Heart left ventricle (tissue), 16 donors: ENCODE results near the gene PYCARD. TPM values are rescaled to one million over a fixed set of nuclear protein-coding genes. Genes with fewer than 3 reads are reported as not detected.

Experiments
- ATAC-seq, 4 donors: fragments of 200-7000 bp; cut with Tn5 transposase; one replicate each; pipeline ENCODE4 v1.9.1; 2020 to 2022; ENCODE audit warnings: moderate library complexity in 4 of 4, mild to moderate bottlenecking in 3 of 4, moderate number of reproducible peaks in 1 of 4
- DNase-seq, 5 donors: peaks; one replicate each; pipeline ENCODE4 v3.0.0-alpha.2; 2020
- H3K27ac ChIP-seq, 12 donors: fragments of 200-600 bp; sonication (generic) in 4 of 12; one replicate each; pipeline versions ENCODE4 v1.5.0 to v1.8.0; 2016 to 2022; ENCODE audit warnings: mild to moderate bottlenecking in 2 of 12
- H3K27me3 ChIP-seq, 9 donors: fragments of 200-600 bp; sonication (generic) in 2 of 9; one replicate each; pipeline versions ENCODE4 v1.5.1 to v1.8.0; 2016 to 2022; ENCODE audit warnings: mild to moderate bottlenecking in 3 of 9
- H3K36me3 ChIP-seq, 9 donors: fragments of 200-600 bp; sonication (generic) in 2 of 9; one replicate each; pipeline versions ENCODE4 v1.5.0 to v1.8.0; 2018 to 2022; ENCODE audit warnings: mild to moderate bottlenecking in 2 of 9
- H3K4me1 ChIP-seq, 12 donors: fragments of 200-600 bp; sonication (generic) in 4 of 12; one replicate each; pipeline versions ENCODE4 v1.5.0 to v1.8.0; 2016 to 2022; ENCODE audit warnings: mild to moderate bottlenecking in 3 of 12
- H3K4me3 ChIP-seq, 12 donors: fragments of 200-600 bp; sonication (generic) in 4 of 12; one replicate each; pipeline versions ENCODE4 v1.5.0 to v1.8.0; 2017 to 2022; ENCODE audit warnings: mild to moderate bottlenecking in 9 of 12, moderate library complexity in 4 of 12
- H3K9me3 ChIP-seq, 12 donors: fragments of 200-600 bp; sonication (generic) in 4 of 12; one replicate each; pipeline versions ENCODE4 v1.5.0 to v1.8.0; 2016 to 2022; ENCODE audit warnings: mild to moderate bottlenecking in 1 of 12
- CTCF ChIP-seq, 12 donors: fragments of 200-600 bp; sonication (generic) in 4 of 12; IDR thresholded peaks; one replicate each; pipeline versions ENCODE4 v1.5.0 to v1.8.0; 2018 to 2022; ENCODE audit warnings: antibody characterized with exemption in 12 of 12, mild to moderate bottlenecking in 5 of 12
- POLR2A ChIP-seq, 2 donors: fragments of 450-650 bp; IDR thresholded peaks; one replicate each; pipeline ENCODE4 v1.6.1; 2017; ENCODE audit warnings: antibody characterized with exemption in 2 of 2, mild to moderate bottlenecking in 2 of 2, moderate library complexity in 2 of 2
- WGBS, 4 donors: extraction: QIAGEN DNeasy Blood & Tissue Kit in 2 of 4; methylation state at CpG; one replicate each; pipeline versions ENCODE4 v1.1.5 to v1.1.7; 2013 to 2018; 5-methylcytosine and 5-hydroxymethylcytosine counted together
- intact Hi-C, 10 donors: fragments of 100-400 bp; cut with DNase I; formaldehyde crosslinking; loops; one replicate each; pipeline versions ENCODE4 v1.11.1 to v1.14.2; 2022
- polyA plus RNA-seq, 2 donors: library from polyadenylated mRNA; stranded (reverse); fragments of 200-250 nt; gene quantifications; one replicate each; pipeline ENCODE4 v1.2.3, GENCODE V29; 2013
- total RNA-seq, 9 donors: library from RNA; depleted of rRNA in 2 of 9; stranded (reverse); fragments of >200 nt in 2 of 9; fragmentation: NEBNext Ultra II Directional in 3 of 9; extraction: Animal tissue kit (Norgen Biotek cat#: 25700) in 3 of 9; gene quantifications; one replicate each; pipeline versions ENCODE4 v1.1.0 to v1.2.4, GENCODE V29; 2016 to 2023
- donor health status: ischemic (EF 13 %, LVEDD 7.1; RV severe dilation, severe dysfunction).
- donor health status: healthy with polysubstance abuse.
- donor health status: DM: no; HTN: yes; CAD: no.
- donor health status: DM: no; HTN: no; CAD: no.
- donor health status: ischemic (EF 25% LVEDD 6.9; RV normal size, moderate dysfunction).
- donor health status: ischemic (EF 25% LVEDD 5.7; RV mildly dilated, moderate dysfunction).
- donor health status: healthy.
- donor health status: DM: yes; HTN: yes; CAD: no.
- donor health status: ischemic (EF 35%, LVEDD 5.7; RV mildly dilated, moderate dysfunction).
- donor health status: nonischemic (EF 11% LVEDD 7.7; RV severe dilation, severe dysfunction).
- donor health status: DM: yes; HTN: yes; CAD: no.
- donor health status: PGD.
- donor health status: ischemic (EF 29% LVEDD 5.4; RV normal size, mild dysfunction).
- donor health status: nonischemic (EF 23%, LVEDD 6.1; RV moderate dilation, normal function).

The PYCARD gene
- total and polyA plus RNA-seq, 11 donors: 2.0 to 42.2 (median 5.2) TPM

GRCh38 chr16:31186176-31186575 is 16.4 kb downstream of the PYCARD start:
- DNase-seq (no peak), ATAC-seq (no peak)
- no peaks in the 10 kb centered on the region for H3K9me3 ChIP-seq
- H3K4me3 ChIP-seq: peak overlapping the region in 1 of 12 donors; percentile 15
- peaks cover 0 to 52% (median 32%) of the 10 kb centered on the region in 12 donors for H3K4me1 ChIP-seq
- intact Hi-C loops: loop anchor here in 6 of 10 donors (10.0 kb wide), 3 partner anchors 111 to 269 kb away; partner anchors contain the start of genes ZNF843 (in 4 of the 6), ARMC5 (in 1 of the 6), ZNF646 (in 1 of the 6) and ZNF668 (in 1 of the 6)
- WGBS, 4 donors: 75 to 87% (median 81%) methylated on average over 7 of the region's 7 CpGs
- H3K27me3 ChIP-seq: no peaks in the 10 kb centered on the region
- peak overlapping the region in 1 of 12 donors; percentile 64 for H3K27ac ChIP-seq
- TF ChIP-seq CTCF (IDR thresholded peaks at IDR 0.05) (no peak), POLR2A (IDR thresholded peaks at IDR 0.05) (no peak)
- peaks cover 14 to 96% (median 89%) of the 10 kb centered on the region in 9 donors for H3K36me3 ChIP-seq

DNA sequence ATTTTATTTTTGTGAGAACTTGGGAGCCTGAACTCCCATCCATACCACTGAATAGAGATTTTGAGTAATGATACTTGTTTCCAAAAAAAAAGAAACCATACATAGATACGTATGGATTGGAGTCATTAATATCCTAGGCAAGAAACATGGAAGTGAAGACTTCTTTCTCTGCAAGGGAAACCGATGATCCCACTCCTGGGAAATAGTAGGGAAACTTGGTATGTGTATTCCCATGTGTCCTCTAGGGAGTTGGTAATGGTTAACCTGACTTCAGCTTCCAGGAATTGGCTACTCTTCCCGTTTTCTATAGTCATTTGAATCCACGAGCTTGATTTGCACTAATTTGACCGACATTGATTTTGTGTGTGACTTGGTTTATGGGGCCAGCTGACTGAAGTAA is 17.2 kb downstream of the PYCARD start:
- 63 to 75% (median 67%) methylated on average over 5 of the region's 5 CpGs for WGBS, 4 donors
- peak overlapping the region in 1 of 12 donors; percentile 15 for H3K4me3 ChIP-seq
- no peaks in the 10 kb centered on the region for H3K9me3 ChIP-seq
- ATAC-seq (no peak), DNase-seq (no peak)
- intact Hi-C loops: loop anchor here in 6 of 10 donors (10.0 kb wide), 3 partner anchors 111 to 269 kb away; partner anchors contain the start of genes ZNF843 (in 4 of the 6), ARMC5 (in 1 of the 6), ZNF646 (in 1 of the 6) and ZNF668 (in 1 of the 6)
- peaks cover 0 to 52% (median 33%) of the 10 kb centered on the region in 12 donors for H3K4me1 ChIP-seq
- peaks cover 14 to 88% (median 81%) of the 10 kb centered on the region in 9 donors for H3K36me3 ChIP-seq
- H3K27ac ChIP-seq: peak overlapping the region in 1 of 12 donors; percentile 64
- peaks cover 0 to 2% (median 0%) of the 10 kb centered on the region in 9 donors for H3K27me3 ChIP-seq
- TF ChIP-seq CTCF (IDR thresholded peaks at IDR 0.05) (no peak), POLR2A (IDR thresholded peaks at IDR 0.05) (no peak)

- no peak for TF ChIP-seq POLR2A (IDR thresholded peaks at IDR 0.05)
- no peak for TF ChIP-seq CTCF (IDR thresholded peaks at IDR 0.05)
- Histone ChIP-seq H3K9me3 (no peaks in the 10 kb centered on the region), H3K4me1 (peaks cover 0 to 52% (median 33%) of the 10 kb centered on the region in 12 donors), H3K27ac (no peak overlapping the region), H3K4me3 (no peak overlapping the region), H3K27me3 (peaks cover 0 to 5% (median 0%) of the 10 kb centered on the region in 9 donors), H3K36me3 (peaks cover 10 to 84% (median 76%) of the 10 kb centered on the region in 9 donors)
- ATAC-seq (no peak), DNase-seq (no peak)
- WGBS, 4 donors: 93 to 96% (median 95%) methylated on average over 14 of the region's 14 CpGs
- intact Hi-C loops: loop anchor here in 7 of 10 donors (5.0 to 10.0 kb wide), 5 partner anchors 110 to 272 kb away; partner anchors contain the start of genes ZNF843 (in 5 of the 7), ARMC5 (in 2 of the 7), ZNF646 (in 1 of the 7) and ZNF668 (in 1 of the 7)
Observed at GRCh38 chr16:31184888-31185287, 17.7 kb downstream of the PYCARD start.
